ENCODE data around the gene ZNF286A.
A peak's percentile ranks its signal among the peaks of the same experiment; 100 is the strongest.
"Not testable (repeated sequence)": the region's sequence is repeated elsewhere in the genome, so short reads cannot be mapped to it uniquely, and the experiment has no call there.

The ZNF286A gene

DNA sequence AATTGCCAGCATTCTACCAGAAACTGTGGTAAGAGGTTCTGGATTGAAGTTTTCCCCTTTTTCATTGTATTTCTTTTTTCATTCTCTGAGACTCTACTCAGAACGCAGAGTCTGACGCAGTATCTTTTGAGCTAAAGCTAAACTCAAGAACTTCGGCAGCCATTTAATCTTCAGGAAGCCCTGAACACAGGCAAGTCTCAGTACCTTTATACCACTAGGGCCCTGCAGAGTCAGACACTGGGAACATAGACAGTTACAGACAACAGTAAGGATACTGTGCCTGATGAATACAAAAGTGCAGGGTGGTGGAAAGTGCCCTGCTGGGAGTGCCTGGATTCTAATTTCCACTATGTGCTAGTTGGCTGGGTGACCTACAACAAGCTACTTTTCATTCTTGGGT lies 16.4 kb upstream of the ZNF286A start:
- not testable (repeated sequence) for H3K27ac ChIP-seq (replicated peaks); H3K4me3 ChIP-seq (replicated peaks; ENCODE audit: insufficient read depth, low read length); DNase-seq (ENCODE audit: low read depth in 1 of 2, low spot score in 1 of 2); H3K27me3 ChIP-seq (ENCODE audit: insufficient read depth, poor library complexity, severe bottlenecking)

- H3K27me3 ChIP-seq (ENCODE audit: insufficient read depth, poor library complexity, severe bottlenecking): not testable (repeated sequence)
- TF ChIP-seq GABPA (IDR thresholded peaks at IDR 0.05; ENCODE audit: low read depth) (peak; percentile 90), SPI1 (IDR thresholded peaks at IDR 0.05; ENCODE audit: borderline replicate concordance, low read depth) (0 out of 2 replicates have a peak, but pooled peaks have one; percentile 8), POLR2AphosphoS5 (IDR thresholded peaks at IDR 0.05; ENCODE audit: low read depth) (peak; percentile 52; the same call in 1 of the 2 replicates)
- DNase-seq (ENCODE audit: low read depth in 1 of 2, low spot score in 1 of 2): peak; percentile 32 to 50
- H3K4me3 ChIP-seq (replicated peaks; ENCODE audit: insufficient read depth, low read length): peak within 1 kb of the TSS; percentile 45
- peak within 1 kb of the TSS; percentile 71 for H3K27ac ChIP-seq (replicated peaks)
Observed at GRCh38 chr17:15683824-15684478, 15.6 kb upstream of the ZNF286A start, which contains the start of gene TRIM16. Gene TRIM16 (minus strand): TSS chr17:15684311. CDS start chr17:15651609, 32,702 bp downstream.

DNA sequence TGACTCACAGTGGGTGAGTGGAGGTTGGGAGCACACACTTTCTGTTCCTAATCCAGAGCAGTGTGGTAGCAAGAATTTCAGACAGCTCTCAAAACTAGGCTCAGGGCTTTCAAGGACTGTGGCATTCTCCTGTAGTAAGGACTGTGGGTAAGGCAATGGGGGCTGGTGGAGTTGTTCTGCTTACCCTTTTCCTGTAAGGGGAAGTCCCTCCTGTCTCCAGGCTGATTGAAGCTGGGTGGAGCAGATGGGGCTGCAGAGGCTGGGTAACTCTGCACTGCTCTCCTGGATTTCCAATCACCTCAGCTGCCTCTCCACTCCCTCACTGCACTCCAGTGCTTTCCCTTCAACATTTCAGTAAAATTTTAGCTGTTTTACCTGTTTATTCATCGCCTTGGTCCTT lies 12.1 kb upstream of the ZNF286A start:
- not testable (repeated sequence) for DNase-seq (ENCODE audit: low read depth in 1 of 2, low spot score in 1 of 2)

DNA sequence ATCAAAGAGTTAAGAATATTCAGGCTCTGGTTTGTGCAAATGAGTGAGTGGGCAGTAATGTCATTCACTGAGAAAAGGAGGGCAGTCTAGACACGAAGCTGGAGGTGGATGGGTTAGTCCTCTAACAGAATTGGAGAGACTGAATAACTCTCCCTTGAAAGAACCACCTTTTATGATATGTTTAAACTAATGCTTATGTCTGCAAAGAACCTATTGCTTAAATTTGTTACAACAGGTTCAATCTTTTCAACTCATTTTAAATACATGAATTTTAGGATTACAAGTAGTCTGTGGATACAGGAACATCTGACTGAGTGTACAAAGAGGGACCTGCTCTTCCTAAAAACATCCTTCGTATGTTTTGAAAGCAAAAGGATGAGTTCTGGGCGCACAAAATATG lies 585 bp upstream of the ZNF286A start:
- H3K27ac ChIP-seq (replicated peaks); H3K27me3 ChIP-seq (ENCODE audit: insufficient read depth, poor library complexity, severe bottlenecking); DNase-seq (ENCODE audit: low read depth in 1 of 2, low spot score in 1 of 2): not testable (repeated sequence)
- peak overlapping the region; percentile 46 for H3K4me3 ChIP-seq (replicated peaks; ENCODE audit: insufficient read depth, low read length)

More for the DNA sequence above, 12.1 kb upstream of the ZNF286A start:
- not testable (repeated sequence) for H3K27ac ChIP-seq (replicated peaks); H3K4me3 ChIP-seq (replicated peaks; ENCODE audit: insufficient read depth, low read length); H3K27me3 ChIP-seq (ENCODE audit: insufficient read depth, poor library complexity, severe bottlenecking)

GRCh38 chr17:15699937-15700336 lies 385 bp downstream of the ZNF286A start:
- not testable (repeated sequence) for H3K27ac ChIP-seq (replicated peaks); H3K27me3 ChIP-seq (ENCODE audit: insufficient read depth, poor library complexity, severe bottlenecking); DNase-seq (ENCODE audit: low read depth in 1 of 2, low spot score in 1 of 2)
- H3K4me3 ChIP-seq (replicated peaks; ENCODE audit: insufficient read depth, low read length): peak overlapping the region; percentile 46

DNA sequence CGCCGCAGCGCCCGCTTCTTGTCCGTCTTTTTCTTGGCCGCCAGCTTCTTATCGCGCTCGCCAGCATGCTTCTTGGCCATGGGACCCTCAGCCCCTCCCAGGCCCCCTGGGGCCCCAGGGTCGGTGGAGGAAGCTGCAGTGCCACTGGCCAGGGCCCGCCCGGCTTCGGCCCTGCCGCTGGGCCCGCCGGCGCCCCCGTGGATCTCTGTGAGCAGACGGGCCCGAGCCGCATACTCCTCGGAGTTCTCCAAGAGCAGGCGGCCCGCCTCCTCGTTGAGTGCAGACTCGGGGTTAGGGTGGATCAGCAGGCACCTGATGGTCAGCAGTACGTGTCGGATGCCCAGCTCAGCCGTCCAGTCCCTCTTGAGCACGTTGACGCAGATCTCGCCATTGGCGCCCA lies 4.7 kb downstream of the ZNF286A start:
- DNase-seq (ENCODE audit: low read depth in 1 of 2, low spot score in 1 of 2); H3K4me3 ChIP-seq (replicated peaks; ENCODE audit: insufficient read depth, low read length); H3K27ac ChIP-seq (replicated peaks); H3K27me3 ChIP-seq (ENCODE audit: insufficient read depth, poor library complexity, severe bottlenecking): not testable (repeated sequence)

GRCh38 chr17:15704813-15705212 lies 5.3 kb downstream of the ZNF286A start:
- not testable (repeated sequence) for H3K4me3 ChIP-seq (replicated peaks; ENCODE audit: insufficient read depth, low read length); DNase-seq (ENCODE audit: low read depth in 1 of 2, low spot score in 1 of 2)

GRCh38 chr17:15708879-15709278 lies 9.3 kb downstream of the ZNF286A start:
- not testable (repeated sequence) for H3K27ac ChIP-seq (replicated peaks); H3K27me3 ChIP-seq (ENCODE audit: insufficient read depth, poor library complexity, severe bottlenecking); H3K4me3 ChIP-seq (replicated peaks; ENCODE audit: insufficient read depth, low read length); DNase-seq (ENCODE audit: low read depth in 1 of 2, low spot score in 1 of 2)

More at GRCh38 chr17:15704813-15705212, 5.3 kb downstream of the ZNF286A start:
- not testable (repeated sequence) for H3K27me3 ChIP-seq (ENCODE audit: insufficient read depth, poor library complexity, severe bottlenecking); H3K27ac ChIP-seq (replicated peaks)

GRCh38 chr17:15716601-15717563 lies 17.3 kb downstream of the ZNF286A start:
- DNase-seq (ENCODE audit: low read depth in 1 of 2, low spot score in 1 of 2); H3K4me3 ChIP-seq (replicated peaks; ENCODE audit: insufficient read depth, low read length); H3K27ac ChIP-seq (replicated peaks): not testable (repeated sequence)

DNA sequence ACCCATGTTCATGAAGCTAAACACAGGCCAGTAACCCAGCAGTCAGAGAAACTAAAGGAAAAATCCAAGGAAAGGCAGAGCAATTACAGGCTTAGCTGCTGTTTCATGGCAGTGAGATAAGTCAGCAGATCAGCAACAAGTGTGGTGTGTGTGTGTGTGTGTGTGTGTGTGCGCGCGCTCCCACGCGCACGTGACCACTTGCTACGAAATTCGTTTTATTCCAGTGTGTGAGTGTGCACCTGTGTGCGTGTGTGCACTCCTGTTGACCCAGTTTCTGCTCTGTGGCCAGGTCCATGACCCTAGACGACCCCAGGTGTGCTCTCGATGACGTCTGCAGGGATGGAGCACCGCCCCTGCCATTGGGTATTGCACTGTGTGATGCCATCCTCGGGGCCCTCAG lies 31.0 kb downstream of the ZNF286A start:
- H3K4me3 ChIP-seq (replicated peaks; ENCODE audit: insufficient read depth, low read length); DNase-seq (ENCODE audit: low read depth in 1 of 2, low spot score in 1 of 2); H3K27me3 ChIP-seq (ENCODE audit: insufficient read depth, poor library complexity, severe bottlenecking); H3K27ac ChIP-seq (replicated peaks): not testable (repeated sequence)

More at GRCh38 chr17:15716601-15717563, 17.3 kb downstream of the ZNF286A start:
- not testable (repeated sequence) for H3K27me3 ChIP-seq (ENCODE audit: insufficient read depth, poor library complexity, severe bottlenecking)

DNA sequence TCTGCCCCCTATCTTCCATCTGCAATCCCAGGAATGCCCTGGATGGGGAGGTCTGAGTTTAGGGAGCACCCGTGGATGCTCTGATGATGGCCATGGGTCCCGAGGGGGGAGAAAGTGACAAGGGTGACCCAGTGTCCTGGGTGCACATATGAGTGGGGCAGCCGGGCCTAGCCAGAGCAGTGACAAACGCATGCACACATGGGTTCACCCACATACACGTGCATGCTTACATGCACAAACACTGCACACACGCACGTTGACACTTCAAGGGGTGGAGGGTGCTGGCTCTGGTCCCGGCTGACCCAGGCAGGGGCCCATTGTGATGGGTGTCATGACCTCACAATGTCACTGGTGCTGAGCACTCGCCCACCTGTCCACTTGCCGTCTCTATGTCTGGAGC lies 32.3 kb downstream of the ZNF286A start, which contains the start of gene TBC1D26:
Gene TBC1D26 (plus strand): TSS at position 384 of the 400 bp plus-strand sequence. CDS start 3,066 bp downstream, outside the sequence.
- not testable (repeated sequence) for H3K4me3 ChIP-seq (replicated peaks; ENCODE audit: insufficient read depth, low read length); H3K27me3 ChIP-seq (ENCODE audit: insufficient read depth, poor library complexity, severe bottlenecking); H3K27ac ChIP-seq (replicated peaks); DNase-seq (ENCODE audit: low read depth in 1 of 2, low spot score in 1 of 2)

GRCh38 chr17:15733174-15733789 lies 33.7 kb downstream of the ZNF286A start:
- not testable (repeated sequence) for H3K4me3 ChIP-seq (replicated peaks; ENCODE audit: insufficient read depth, low read length); H3K27me3 ChIP-seq (ENCODE audit: insufficient read depth, poor library complexity, severe bottlenecking); H3K27ac ChIP-seq (replicated peaks); DNase-seq (ENCODE audit: low read depth in 1 of 2, low spot score in 1 of 2)

DNA sequence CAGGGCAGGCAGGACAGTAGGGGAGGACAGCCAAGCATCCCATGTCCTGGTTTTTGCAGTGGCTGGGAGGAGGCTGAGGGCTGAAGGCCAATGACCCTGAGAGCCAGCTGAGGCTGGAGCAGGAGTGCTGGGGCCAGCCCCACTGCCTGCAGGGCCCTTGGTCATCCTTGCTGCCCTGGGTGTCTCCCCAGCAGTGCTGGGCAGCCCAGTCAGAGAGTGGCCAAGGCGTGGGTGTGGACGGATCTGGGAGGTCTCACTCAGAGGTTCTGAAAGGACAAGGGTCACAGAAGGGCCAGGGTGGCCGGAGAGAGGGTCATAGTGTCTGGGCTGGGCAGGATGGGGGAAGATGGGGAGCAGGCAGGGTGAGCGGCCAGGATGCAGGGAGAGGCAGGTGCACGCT lies 37.0 kb downstream of the ZNF286A start:
- not testable (repeated sequence) for DNase-seq (ENCODE audit: low read depth in 1 of 2, low spot score in 1 of 2); H3K27me3 ChIP-seq (ENCODE audit: insufficient read depth, poor library complexity, severe bottlenecking); H3K4me3 ChIP-seq (replicated peaks; ENCODE audit: insufficient read depth, low read length)

More for the DNA sequence above, 37.0 kb downstream of the ZNF286A start:
- not testable (repeated sequence) for H3K27ac ChIP-seq (replicated peaks)

Measured in HL-60 (cell line).